ENCODE data around the gene PRUNE1.

DNA sequence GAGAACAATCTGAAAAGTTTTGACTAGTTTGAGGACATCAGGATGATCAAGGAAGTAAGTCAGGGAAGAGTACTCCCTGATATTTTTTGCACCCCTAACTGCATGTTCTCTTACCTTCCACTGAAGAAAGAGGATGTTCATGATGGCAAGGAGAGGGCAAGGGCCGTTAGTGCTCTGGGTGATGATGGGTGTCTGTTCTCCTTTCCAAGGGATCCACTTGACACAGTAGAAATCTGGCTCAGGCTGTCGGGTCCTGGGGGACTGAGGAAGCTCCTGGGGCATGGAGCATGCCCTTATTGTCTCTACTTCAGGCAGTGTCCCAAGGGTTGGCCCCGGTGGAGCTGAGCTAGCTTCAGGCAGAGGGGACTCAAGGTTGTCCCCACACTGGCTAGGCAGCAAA is 6.2 kb upstream of the PRUNE1 start:
- TF ChIP-seq CSDC2 (CRISPR knock-in tag; IDR thresholded peaks at IDR 0.05) (no peak), ZFP30 (CRISPR knock-in tag; IDR thresholded peaks at IDR 0.05) (no peak), PPARA (CRISPR knock-in tag; IDR thresholded peaks at IDR 0.05; ENCODE audit: borderline replicate concordance) (no peak), ZFP3 (CRISPR knock-in tag; IDR thresholded peaks at IDR 0.05) (no peak), SNAI2 (CRISPR knock-in tag; IDR thresholded peaks at IDR 0.05) (no peak), TCF4 (CRISPR knock-in tag; IDR thresholded peaks at IDR 0.05; ENCODE audit: borderline replicate concordance) (no peak), RARB (CRISPR knock-in tag; IDR thresholded peaks at IDR 0.05) (no peak), TOX (CRISPR knock-in tag; IDR thresholded peaks at IDR 0.05; ENCODE audit: borderline replicate concordance) (no peak), ZC3H10 (CRISPR knock-in tag; IDR thresholded peaks at IDR 0.05) (no peak)
- TF ChIP-seq, protein P1, sequence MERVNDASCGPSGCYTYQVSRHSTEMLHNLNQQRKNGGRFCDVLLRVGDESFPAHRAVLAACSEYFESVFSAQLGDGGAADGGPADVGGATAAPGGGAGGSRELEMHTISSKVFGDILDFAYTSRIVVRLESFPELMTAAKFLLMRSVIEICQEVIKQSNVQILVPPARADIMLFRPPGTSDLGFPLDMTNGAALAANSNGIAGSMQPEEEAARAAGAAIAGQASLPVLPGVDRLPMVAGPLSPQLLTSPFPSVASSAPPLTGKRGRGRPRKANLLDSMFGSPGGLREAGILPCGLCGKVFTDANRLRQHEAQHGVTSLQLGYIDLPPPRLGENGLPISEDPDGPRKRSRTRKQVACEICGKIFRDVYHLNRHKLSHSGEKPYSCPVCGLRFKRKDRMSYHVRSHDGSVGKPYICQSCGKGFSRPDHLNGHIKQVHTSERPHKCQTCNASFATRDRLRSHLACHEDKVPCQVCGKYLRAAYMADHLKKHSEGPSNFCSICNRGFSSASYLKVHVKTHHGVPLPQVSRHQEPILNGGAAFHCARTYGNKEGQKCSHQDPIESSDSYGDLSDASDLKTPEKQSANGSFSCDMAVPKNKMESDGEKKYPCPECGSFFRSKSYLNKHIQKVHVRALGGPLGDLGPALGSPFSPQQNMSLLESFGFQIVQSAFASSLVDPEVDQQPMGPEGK (CRISPR knock-in tag; IDR thresholded peaks at IDR 0.05; ENCODE audit: borderline replicate concordance): no peak
- TF ChIP-seq, protein P2, sequence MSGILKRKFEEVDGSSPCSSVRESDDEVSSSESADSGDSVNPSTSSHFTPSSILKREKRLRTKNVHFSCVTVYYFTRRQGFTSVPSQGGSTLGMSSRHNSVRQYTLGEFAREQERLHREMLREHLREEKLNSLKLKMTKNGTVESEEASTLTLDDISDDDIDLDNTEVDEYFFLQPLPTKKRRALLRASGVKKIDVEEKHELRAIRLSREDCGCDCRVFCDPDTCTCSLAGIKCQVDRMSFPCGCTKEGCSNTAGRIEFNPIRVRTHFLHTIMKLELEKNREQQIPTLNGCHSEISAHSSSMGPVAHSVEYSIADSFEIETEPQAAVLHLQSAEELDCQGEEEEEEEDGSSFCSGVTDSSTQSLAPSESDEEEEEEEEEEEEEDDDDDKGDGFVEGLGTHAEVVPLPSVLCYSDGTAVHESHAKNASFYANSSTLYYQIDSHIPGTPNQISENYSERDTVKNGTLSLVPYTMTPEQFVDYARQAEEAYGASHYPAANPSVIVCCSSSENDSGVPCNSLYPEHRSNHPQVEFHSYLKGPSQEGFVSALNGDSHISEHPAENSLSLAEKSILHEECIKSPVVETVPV (CRISPR knock-in tag; IDR thresholded peaks at IDR 0.05): no peak
- TF ChIP-seq, protein P3, sequence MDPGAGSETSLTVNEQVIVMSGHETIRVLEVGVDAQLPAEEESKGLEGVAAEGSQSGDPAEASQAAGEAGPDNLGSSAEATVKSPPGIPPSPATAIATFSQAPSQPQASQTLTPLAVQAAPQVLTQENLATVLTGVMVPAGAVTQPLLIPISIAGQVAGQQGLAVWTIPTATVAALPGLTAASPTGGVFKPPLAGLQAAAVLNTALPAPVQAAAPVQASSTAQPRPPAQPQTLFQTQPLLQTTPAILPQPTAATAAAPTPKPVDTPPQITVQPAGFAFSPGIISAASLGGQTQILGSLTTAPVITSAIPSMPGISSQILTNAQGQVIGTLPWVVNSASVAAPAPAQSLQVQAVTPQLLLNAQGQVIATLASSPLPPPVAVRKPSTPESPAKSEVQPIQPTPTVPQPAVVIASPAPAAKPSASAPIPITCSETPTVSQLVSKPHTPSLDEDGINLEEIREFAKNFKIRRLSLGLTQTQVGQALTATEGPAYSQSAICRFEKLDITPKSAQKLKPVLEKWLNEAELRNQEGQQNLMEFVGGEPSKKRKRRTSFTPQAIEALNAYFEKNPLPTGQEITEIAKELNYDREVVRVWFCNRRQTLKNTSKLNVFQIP (CRISPR knock-in tag; IDR thresholded peaks at IDR 0.05; ENCODE audit: borderline replicate concordance, low read depth): no peak
- TF ChIP-seq, protein P4, sequence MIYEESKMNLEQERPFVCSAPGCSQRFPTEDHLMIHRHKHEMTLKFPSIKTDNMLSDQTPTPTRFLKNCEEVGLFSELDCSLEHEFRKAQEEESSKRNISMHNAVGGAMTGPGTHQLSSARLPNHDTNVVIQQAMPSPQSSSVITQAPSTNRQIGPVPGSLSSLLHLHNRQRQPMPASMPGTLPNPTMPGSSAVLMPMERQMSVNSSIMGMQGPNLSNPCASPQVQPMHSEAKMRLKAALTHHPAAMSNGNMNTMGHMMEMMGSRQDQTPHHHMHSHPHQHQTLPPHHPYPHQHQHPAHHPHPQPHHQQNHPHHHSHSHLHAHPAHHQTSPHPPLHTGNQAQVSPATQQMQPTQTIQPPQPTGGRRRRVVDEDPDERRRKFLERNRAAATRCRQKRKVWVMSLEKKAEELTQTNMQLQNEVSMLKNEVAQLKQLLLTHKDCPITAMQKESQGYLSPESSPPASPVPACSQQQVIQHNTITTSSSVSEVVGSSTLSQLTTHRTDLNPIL (CRISPR knock-in tag; IDR thresholded peaks at IDR 0.05; ENCODE audit: low read depth): no peak

Data from SK-N-SH treated with all-trans-retinoic acid at 6 μM for 48 hours (cell line).